GM06990 (cell line): Measurements from ENCODE around the gene FSTL4.
"Not testable (repeated sequence)": the region's sequence is repeated elsewhere in the genome, so short reads cannot be mapped to it uniquely, and the experiment has no call there.

Source experiments
- DNase-seq: peaks from one replicate; pipeline ENCODE4 v3.0.0-alpha.2; 2011; ENCODE audit not compliant: insufficient read length; ENCODE audit errors: extremely low read depth
- H3K27me3 ChIP-seq: replicated peaks from 2 replicates; pipeline ENCODE4 v1.6.0; 2011; ENCODE audit warnings: low read length; ENCODE audit not compliant: control insufficient read depth, insufficient read depth
- H3K36me3 ChIP-seq: 2 replicates; pipeline ENCODE4 v1.5.1; 2011; ENCODE audit warnings: low read length; ENCODE audit not compliant: control insufficient read depth, insufficient read depth
- H3K4me3 ChIP-seq: replicated peaks from 2 replicates; pipeline ENCODE4 v1.5.1; 2011; ENCODE audit warnings: low read depth, mild to moderate bottlenecking, control low read depth, low read length
- TF ChIP-seq, protein P1 (sequence below): IDR thresholded peaks from 2 replicates; pipeline ENCODE4 v1.5.1; 2011; ENCODE audit warnings: low read length, control low read depth, mild to moderate bottlenecking, inconsistent platforms; ENCODE audit not compliant: insufficient read depth, poor library complexity, severe bottlenecking

The FSTL4 gene

GRCh38 chr5:133225671-133226152 lies 386.6 kb downstream of the FSTL4 start:
- H3K36me3 ChIP-seq, result no peaks in the 10 kb centered on the region
- TF ChIP-seq, protein P1, sequence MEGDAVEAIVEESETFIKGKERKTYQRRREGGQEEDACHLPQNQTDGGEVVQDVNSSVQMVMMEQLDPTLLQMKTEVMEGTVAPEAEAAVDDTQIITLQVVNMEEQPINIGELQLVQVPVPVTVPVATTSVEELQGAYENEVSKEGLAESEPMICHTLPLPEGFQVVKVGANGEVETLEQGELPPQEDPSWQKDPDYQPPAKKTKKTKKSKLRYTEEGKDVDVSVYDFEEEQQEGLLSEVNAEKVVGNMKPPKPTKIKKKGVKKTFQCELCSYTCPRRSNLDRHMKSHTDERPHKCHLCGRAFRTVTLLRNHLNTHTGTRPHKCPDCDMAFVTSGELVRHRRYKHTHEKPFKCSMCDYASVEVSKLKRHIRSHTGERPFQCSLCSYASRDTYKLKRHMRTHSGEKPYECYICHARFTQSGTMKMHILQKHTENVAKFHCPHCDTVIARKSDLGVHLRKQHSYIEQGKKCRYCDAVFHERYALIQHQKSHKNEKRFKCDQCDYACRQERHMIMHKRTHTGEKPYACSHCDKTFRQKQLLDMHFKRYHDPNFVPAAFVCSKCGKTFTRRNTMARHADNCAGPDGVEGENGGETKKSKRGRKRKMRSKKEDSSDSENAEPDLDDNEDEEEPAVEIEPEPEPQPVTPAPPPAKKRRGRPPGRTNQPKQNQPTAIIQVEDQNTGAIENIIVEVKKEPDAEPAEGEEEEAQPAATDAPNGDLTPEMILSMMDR, result no peak
- DNase-seq, result no peak
- H3K4me3 ChIP-seq, result no peak overlapping the region
- H3K27me3 ChIP-seq, result no peaks in the 10 kb centered on the region

DNA sequence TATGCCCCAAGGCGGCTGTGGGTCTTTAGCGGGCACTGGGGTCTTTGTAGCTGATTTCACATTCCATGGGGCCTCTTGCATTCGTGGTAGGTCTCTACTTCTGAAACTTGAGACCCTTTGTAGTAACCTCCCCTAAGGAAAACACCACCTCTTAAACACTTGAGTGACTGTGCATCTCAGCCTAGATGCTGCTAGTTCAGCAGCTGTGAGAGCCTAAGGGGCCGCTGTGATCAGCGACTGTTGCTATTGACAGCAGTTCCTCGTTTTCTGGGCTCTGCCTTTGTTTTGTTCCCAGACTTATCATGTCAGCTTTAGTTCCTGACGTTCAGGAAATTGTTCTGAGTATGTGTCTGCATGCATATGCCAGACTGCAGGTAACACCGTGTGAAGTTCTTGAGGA lies 389.4 kb downstream of the FSTL4 start:
- Histone ChIP-seq H3K36me3 (no peaks in the 10 kb centered on the region), H3K27me3 (no peaks in the 10 kb centered on the region), H3K4me3 (no peak overlapping the region)
- TF ChIP-seq, protein P1, result no peak
- DNase-seq, result no peak

DNA sequence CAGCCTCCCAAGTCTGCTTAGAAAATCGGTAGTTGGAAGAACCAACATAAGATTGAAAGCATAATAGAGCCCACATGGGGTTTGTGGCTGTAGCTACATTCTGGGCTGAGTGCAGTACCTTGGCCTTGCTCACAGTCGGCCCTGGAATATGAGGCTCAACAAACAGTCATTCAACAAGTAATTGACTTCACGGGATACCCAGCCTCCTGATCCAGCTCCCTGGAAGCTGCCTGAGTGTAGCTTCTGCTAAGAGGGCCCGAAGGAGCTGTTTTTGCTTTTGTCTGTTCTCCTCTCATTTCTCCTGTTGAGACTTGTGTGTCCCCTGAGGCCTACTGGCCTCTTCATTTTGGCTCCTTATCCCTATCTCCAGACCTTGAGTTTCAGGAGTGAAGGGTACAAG lies 389.8 kb downstream of the FSTL4 start:
- Histone ChIP-seq H3K36me3 (no peaks in the 10 kb centered on the region), H3K27me3 (no peaks in the 10 kb centered on the region), H3K4me3 (no peak overlapping the region)
- TF ChIP-seq, protein P1, result no peak
- DNase-seq, result no peak

- no peak for DNase-seq
- Histone ChIP-seq H3K27me3 (no peaks in the 10 kb centered on the region), H3K36me3 (no peaks in the 10 kb centered on the region), H3K4me3 (no peak overlapping the region)
- TF ChIP-seq, protein P1, result no peak
These were observed 390.3 kb downstream of the FSTL4 start for GRCh38 chr5:133222040-133222439.

- no peaks in the 10 kb centered on the region for H3K36me3 ChIP-seq
- H3K27me3 ChIP-seq, result no peaks in the 10 kb centered on the region
- no peak overlapping the region for H3K4me3 ChIP-seq
- DNase-seq, result no peak
- TF ChIP-seq, protein P1, result no peak
These were observed 391.3 kb downstream of the FSTL4 start for GRCh38 chr5:133220851-133221674.

- Histone ChIP-seq H3K27me3 (no peaks in the 10 kb centered on the region), H3K4me3 (no peak overlapping the region), H3K36me3 (no peaks in the 10 kb centered on the region)
- TF ChIP-seq, protein P1, result no peak
- no peak for DNase-seq
These were observed 393.0 kb downstream of the FSTL4 start for GRCh38 chr5:133219296-133219695.

DNA sequence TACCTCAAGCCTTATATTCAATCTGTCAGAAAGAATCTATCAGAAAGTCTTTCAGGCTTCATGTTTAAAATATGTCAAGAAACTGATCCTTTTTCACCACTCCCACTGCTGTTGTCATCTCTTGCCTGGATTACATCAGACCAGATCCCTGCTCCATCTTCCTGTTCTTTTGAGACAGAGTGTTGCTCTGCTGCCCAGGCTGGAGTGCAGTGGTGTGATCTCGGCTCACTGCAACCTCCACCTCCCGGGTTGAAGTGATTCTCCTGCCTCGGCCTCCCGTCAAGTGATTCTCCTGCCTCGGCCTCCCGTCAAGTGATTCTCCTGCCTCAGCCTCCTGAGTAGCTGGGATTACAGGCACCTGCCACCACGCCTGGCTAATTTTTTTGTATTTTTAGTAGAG lies 396.2 kb downstream of the FSTL4 start:
- not testable (repeated sequence) for H3K4me3 ChIP-seq, H3K27me3 ChIP-seq, H3K36me3 ChIP-seq, DNase-seq
